Glomerular endothelial cell (primary cell): ENCODE results near the gene TMEM198. TPM values are rescaled to one million over a fixed set of nuclear protein-coding genes. Genes with fewer than 3 reads are reported as not detected.

Experiments used
- DNase-seq: peaks from one replicate; pipeline ENCODE4 v3.0.0-alpha.2; 2011; ENCODE audit warnings: low read depth, low spot score; ENCODE audit errors: extremely low read depth
- total RNA-seq: library from RNA; depleted of rRNA; stranded (reverse); fragments of >200 nt; gene quantifications from 2 replicates; pipeline ENCODE4 v1.2.3, GENCODE V29; 2015

The TMEM198 gene
- total RNA-seq, 1 donor from 2014 or later: 0.29 TPM

- DNase-seq: no peak
These were observed 765 bp upstream of the TMEM198 start for GRCh38 chr2:219542931-219543595.

- DNase-seq: no peak
These were observed 739 bp downstream of the TMEM198 start for GRCh38 chr2:219544567-219544966.

DNA sequence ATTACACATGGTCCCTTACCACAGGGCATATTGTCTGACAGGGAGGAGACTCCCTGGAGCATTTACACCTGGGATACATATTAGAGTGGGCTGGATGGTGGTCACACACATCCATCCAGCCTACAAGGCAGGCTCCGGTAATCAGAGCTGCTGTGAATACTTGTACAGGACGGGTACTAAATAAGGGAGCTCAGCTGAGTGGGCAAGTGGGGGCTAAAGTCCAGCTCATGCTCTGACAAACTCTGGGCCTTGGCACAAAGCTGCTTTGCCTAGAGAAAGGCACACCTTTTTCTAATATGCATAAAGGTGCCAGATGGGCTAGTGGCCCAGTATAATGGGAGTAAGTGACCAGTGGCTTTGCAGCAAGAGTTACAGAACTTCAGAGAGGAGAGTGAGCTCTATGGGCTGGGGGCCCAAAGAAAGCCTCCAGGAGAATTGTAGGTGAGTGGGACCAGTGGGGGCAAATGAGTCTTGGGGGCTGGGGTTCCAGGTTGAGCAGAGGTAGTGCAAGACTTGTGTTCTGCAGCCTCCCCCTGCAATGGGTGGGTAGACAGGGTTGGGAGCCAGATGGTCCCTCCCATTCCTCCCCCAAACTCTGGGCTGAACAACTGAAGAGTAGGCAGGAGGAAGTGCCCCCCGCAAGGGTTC is 1.6 kb downstream of the TMEM198 start:
- no peak for DNase-seq

DNA sequence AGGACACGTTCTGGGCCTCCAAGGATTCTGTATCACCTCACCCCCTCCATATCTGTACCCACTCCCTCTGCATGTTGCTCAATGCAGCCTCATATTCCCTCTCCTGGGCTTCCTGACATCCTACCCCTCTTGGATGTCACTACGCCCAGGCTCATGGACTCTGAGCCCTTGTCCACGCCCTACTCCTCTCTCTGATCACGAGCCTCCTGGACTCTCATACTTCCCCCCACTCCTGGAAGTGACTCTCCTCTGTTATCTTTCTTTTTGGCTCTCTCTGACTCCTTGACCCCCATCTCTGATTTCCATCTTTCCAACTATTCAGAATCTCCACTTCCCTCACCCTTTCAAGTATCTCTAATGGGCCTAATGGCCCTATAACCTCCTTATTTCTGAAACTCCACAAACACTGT is 2.1 kb downstream of the TMEM198 start:
- DNase-seq: no peak

- no peak for DNase-seq
These were observed 3.8 kb downstream of the TMEM198 start for GRCh38 chr2:219547621-219548020.

GRCh38 chr2:219548990-219549389 is 5.2 kb downstream of the TMEM198 start:
- DNase-seq: no peak

DNA sequence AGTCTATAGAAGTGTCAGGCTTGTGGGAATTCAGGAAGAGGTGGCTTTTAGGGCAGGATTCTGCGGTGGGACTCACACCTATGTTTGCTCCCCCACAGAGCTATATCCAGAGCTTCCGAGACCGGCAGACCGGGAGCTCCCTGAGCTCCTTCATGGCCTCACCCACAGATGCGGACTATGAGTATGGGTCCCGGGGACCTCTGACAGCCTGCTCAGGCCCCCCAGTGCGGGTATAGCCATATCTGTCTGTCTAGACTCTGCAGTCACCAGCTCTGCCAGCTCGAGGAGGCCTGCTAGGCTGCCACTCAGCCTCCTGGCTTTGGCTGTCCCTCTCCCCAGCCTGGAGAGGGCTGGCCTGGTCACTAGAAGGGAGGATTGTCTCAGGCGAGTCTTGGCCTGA is 5.8 kb downstream of the TMEM198 start:
- DNase-seq: no peak

- DNase-seq: no peak
These were observed 7.9 kb downstream of the TMEM198 start for GRCh38 chr2:219551441-219552381.

DNA sequence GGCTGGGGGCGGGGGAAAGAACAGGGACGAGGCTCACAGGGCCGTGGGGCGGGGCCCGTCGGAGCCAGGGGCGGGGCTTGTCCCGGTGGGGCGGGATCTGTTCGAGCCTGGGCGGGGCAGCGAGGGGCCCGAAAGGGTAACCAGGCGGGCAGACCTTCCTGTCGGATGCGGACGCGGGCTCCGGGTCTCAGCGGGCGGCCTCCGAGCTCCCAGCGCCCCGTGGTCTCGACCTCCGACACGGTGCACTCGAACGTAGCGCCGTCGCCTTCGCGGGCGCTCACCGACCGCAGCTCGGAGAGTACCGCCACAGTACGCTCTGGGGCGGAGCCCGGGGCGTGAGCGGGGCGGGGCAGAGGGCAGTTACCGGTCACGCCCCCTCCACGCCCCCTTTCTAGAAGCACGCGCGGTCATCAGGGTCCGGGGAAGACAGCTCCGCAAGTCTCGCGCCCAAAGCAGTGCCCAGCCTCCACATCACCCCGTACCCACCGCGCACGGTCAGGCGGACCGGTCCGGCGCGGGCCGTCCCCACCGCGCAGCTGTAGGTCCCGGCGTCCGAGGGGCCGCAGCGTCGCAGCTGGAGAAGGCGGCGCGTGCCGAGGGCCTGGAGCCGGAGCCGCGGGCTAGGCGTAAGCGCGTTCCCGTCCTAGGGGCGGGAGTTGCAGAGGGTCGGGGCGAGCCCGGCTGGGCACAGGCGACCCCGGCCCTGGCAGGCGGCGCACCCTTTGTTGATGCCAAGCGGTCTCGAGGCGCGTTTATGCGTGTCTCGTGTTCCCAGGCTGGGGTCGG is 8.7 kb downstream of the TMEM198 start:
- no peak for DNase-seq

DNA sequence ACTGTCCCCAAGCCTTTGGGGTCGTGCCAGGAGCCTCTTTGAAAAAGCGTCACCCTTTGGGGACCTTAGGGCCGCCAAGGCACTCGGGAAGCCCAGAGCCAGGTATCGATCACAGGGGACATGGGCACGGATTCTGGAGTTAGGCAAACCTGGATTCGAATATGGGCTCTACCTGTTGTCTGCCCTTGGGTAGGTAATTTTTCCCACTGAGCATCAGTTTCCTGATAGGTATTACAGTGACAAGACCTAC is 9.3 kb downstream of the TMEM198 start:
- DNase-seq: no peak

DNA sequence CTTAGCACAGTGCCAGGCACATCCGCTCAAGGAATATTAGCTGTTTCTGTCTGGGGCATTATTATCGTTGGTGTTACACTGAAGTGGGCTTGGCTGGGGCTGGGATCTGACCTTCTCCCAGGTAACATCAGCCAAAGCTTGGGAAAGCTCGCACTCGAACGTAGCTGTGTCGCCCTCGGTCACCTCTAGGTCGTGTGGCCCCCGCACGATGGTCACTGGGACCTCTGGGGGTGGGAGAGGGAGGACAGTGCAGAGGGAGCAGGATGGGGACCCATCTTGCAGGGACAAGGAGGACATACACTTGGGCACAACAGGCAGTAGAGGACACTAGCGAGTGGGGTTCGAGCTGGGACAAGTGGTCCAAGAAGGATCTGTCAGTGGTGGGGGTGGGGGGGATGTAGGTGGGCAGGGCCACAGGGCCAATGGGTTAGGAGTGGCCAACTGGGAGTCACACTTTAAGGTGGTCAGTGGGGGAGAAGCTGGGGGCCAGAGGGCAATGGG is 9.7 kb downstream of the TMEM198 start:
- DNase-seq: no peak

GRCh38 chr2:219554350-219554749 is 10.5 kb downstream of the TMEM198 start:
- DNase-seq: no peak

- DNase-seq: no peak
These were observed 12.1 kb downstream of the TMEM198 start for GRCh38 chr2:219555956-219556355.

- DNase-seq: no peak
These were observed 12.6 kb downstream of the TMEM198 start for GRCh38 chr2:219556413-219556812.

GRCh38 chr2:219557320-219557719 is 13.5 kb downstream of the TMEM198 start:
- DNase-seq: no peak

GRCh38 chr2:219557791-219558785 is 14.3 kb downstream of the TMEM198 start:
- no peak for DNase-seq

- no peak for DNase-seq
These were observed 15.5 kb downstream of the TMEM198 start for GRCh38 chr2:219559156-219559915.

- DNase-seq: no peak
These were observed 16.4 kb downstream of the TMEM198 start for GRCh38 chr2:219560037-219560892.
